ENCODE measurements around the gene PMFBP1. TPM values are rescaled to one million over a fixed set of nuclear protein-coding genes. Genes with fewer than 3 reads are reported as not detected.

The PMFBP1 gene
- total RNA-seq, 3 donors from 2014 or later, result 0.11 to 0.38 TPM; not detected in 1

Other genes with a start within 250 kb of the PMFBP1 start
- not detected for gene PKD1L3, start 171.8 kb downstream of the PMFBP1 start, total RNA-seq
- 10 to 100 TPM; 33.4 to 39.0 (median 35.8) TPM for gene DHODH, start 163.4 kb downstream of the PMFBP1 start, total RNA-seq
- gene HP, start 117.7 kb downstream of the PMFBP1 start, total RNA-seq, result 10 to 100 TPM in 2 of 3 donors, 1 to 10 TPM in 1; 8.2 to 11.8 (median 11.4) TPM
- not detected for gene HPR, start 108.9 kb downstream of the PMFBP1 start, total RNA-seq
- 10 to 100 TPM; 39.3 to 45.8 (median 39.4) TPM for gene TXNL4B, start 78.5 kb downstream of the PMFBP1 start, total RNA-seq
- 100 to 1,000 TPM; 111 to 128 (median 118) TPM for gene DHX38, start 78.3 kb downstream of the PMFBP1 start, total RNA-seq